GM13977 (cell line): ENCODE results near the gene SETDB1.

ENCODE experiments used
- DNase-seq: peaks from one replicate; pipeline ENCODE4 v3.0.0; 2012; ENCODE audit warnings: low spot score
- CTCF ChIP-seq: IDR thresholded peaks from 2 replicates; pipeline ENCODE4 v1.5.1; 2012; ENCODE audit warnings: mild to moderate bottlenecking, control low read depth; ENCODE audit not compliant: insufficient read depth; ENCODE audit errors: extremely low read depth, missing control alignments
- in situ Hi-C: fragments of 300-500 bp; cut with MboI; formaldehyde crosslinking; loops from one replicate; pipeline ENCODE4 v1.12.0; 2022; ENCODE audit warnings: low sequenced_read_pairs, low pct_unique_long_range_greater_than_20kb, mixed read lengths, inconsistent platforms; ENCODE audit not compliant: unreplicated experiment

SETDB1 gene

GRCh38 chr1:150976879-150977694, 50.9 kb downstream of the SETDB1 start:
- in situ Hi-C loops, result no loop called here
- TF ChIP-seq CTCF, result no peak
- DNase-seq, result no peak

- TF ChIP-seq CTCF, result peak; percentile 100
- in situ Hi-C loops, result no loop called here
- DNase-seq, result peak; percentile 91
These were observed 53.2 kb downstream of the SETDB1 start for GRCh38 chr1:150979092-150980056.

- in situ Hi-C loops, result no loop called here
- DNase-seq, result no peak
- no peak for TF ChIP-seq CTCF
These were observed 55.1 kb downstream of the SETDB1 start for GRCh38 chr1:150981177-150981804.

- in situ Hi-C loops, result no loop called here
- DNase-seq, result no peak
- no peak for TF ChIP-seq CTCF
These were observed 55.9 kb downstream of the SETDB1 start, which contains the start of gene ANXA9 for GRCh38 chr1:150981805-150982712. Gene ANXA9 (plus strand): TSS chr1:150982292. CDS start chr1:150983106, 814 bp downstream.

- in situ Hi-C loops, result no loop called here
- DNase-seq, result no peak
- TF ChIP-seq CTCF, result no peak
These were observed 59.1 kb downstream of the SETDB1 start for GRCh38 chr1:150985179-150985825.
